Activated naive CD8-positive, alpha-beta T cell treated with anti-CD3 and anti-CD28 coated beads for 36 hours (primary cell): ENCODE measurements around the gene GPC5. TPM values are rescaled to one million over a fixed set of nuclear protein-coding genes. Genes with fewer than 3 reads are reported as not detected.

ENCODE experiments used
- DNase-seq: peaks from one replicate; pipeline ENCODE4 v3.0.0; 2021
- H3K27ac Mint-ChIP-seq: one replicate; pipeline ENCODE4 v1.8.0; 2022; ENCODE audit warnings: mild to moderate bottlenecking, moderate library complexity, mixed read lengths
- H3K27me3 Mint-ChIP-seq: one replicate; pipeline ENCODE4 v1.8.0; 2022; ENCODE audit warnings: mild to moderate bottlenecking, mixed read lengths
- H3K36me3 Mint-ChIP-seq: one replicate; pipeline ENCODE4 v1.8.0; 2021; ENCODE audit warnings: mild to moderate bottlenecking, mixed read lengths
- H3K4me1 Mint-ChIP-seq: one replicate; pipeline ENCODE4 v1.8.0; 2021; ENCODE audit warnings: mixed read lengths
- H3K4me3 Mint-ChIP-seq: one replicate; pipeline ENCODE4 v1.8.0; 2022; ENCODE audit warnings: mild to moderate bottlenecking, moderate library complexity, mixed read lengths
- H3K9me3 Mint-ChIP-seq: one replicate; pipeline ENCODE4 v1.8.0; 2022; ENCODE audit warnings: mixed read lengths
- total RNA-seq, 2 experiments: library from RNA; stranded (reverse); gene quantifications; one replicate each; pipeline ENCODE4 v1.2.3, GENCODE V29; 2021

The GPC5 gene
- total RNA-seq, 2 experiments from 2014 or later: 0.23 TPM; not detected in 1

DNA sequence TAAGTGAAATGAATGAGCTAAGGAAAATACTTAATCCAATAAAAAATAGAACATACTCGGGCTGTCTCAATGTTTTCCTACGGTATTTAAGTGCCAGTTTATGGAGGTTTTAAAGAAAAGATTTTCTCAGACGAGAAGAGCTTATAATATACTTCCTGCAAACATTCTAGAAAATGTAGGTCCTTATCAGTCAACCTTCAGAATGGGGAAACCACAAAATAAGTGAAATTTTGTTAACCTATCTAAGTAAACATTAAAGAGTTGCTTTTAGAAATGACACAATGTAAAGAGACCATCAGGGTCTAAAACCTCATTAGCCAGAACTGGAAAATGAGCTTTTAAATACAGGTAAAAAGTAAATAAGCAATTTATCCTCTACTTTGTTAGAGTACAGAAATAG lies 38.8 kb upstream of the GPC5 start:
- Mint-ChIP-seq H3K36me3 (peaks cover 32% of the 10 kb centered on the region), H3K27me3 (no peaks in the 10 kb centered on the region), H3K27ac (peak overlapping the region; percentile 14), H3K4me3 (peak overlapping the region; percentile 9), H3K9me3 (no peaks in the 10 kb centered on the region), H3K4me1 (peaks cover 21% of the 10 kb centered on the region)
- DNase-seq: no peak

DNA sequence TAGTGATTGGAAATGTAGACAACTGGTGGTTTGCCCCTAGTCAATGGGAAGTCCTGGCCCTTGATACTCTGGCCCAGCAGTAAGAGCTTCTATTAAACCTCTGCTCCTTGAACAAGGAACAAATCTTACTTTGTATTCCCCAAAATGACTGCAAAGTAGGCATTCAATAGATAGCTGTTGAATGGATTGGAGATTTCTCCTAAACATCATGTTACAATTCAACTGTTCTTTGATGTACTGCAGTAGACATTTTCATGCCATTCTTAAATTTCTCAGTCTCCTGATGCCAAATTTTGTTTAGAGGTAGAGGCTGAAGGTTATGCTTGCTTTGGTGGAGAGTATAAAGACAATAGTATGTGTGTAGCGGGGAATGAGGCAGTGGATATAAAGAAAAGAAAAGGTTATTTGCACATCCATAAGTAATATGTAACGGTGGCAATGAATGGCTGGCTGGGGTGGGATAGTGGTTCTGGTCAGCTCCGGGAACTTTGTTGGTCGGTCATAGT lies 38.1 kb upstream of the GPC5 start:
- peaks cover 29% of the 10 kb centered on the region for H3K36me3 Mint-ChIP-seq
- no peaks in the 10 kb centered on the region for H3K9me3 Mint-ChIP-seq
- H3K27ac Mint-ChIP-seq: no peak overlapping the region
- peaks cover 16% of the 10 kb centered on the region for H3K4me1 Mint-ChIP-seq
- H3K27me3 Mint-ChIP-seq: no peaks in the 10 kb centered on the region
- no peak overlapping the region for H3K4me3 Mint-ChIP-seq
- DNase-seq: no peak

DNA sequence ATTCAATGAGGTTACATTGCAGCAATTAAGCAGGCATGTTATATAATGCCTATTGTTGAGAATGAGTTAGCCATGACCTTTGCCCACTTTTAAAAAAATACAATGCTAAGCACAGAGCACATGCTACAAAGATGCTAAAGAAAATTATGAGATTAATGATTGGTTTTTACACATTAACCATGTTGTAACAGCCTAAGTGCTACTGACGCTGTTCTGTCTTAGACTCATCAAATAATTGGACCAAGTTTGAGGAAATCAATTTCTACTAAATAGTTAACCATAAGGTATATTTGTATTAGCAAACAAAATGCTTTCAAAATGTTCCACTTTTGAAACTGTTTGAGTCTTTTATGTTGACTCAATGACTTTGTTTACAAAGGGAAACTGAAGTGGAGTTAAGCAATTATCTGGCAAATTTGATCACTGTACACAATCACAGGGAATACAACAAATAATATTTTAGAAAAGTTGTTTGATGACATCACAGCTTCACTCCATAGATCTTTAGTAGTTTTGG lies 36.6 kb upstream of the GPC5 start:
- peaks cover 14% of the 10 kb centered on the region for H3K4me1 Mint-ChIP-seq
- H3K27ac Mint-ChIP-seq: no peak overlapping the region
- no peak overlapping the region for H3K4me3 Mint-ChIP-seq
- no peaks in the 10 kb centered on the region for H3K27me3 Mint-ChIP-seq
- H3K36me3 Mint-ChIP-seq: peaks cover 18% of the 10 kb centered on the region
- no peak for DNase-seq
- no peaks in the 10 kb centered on the region for H3K9me3 Mint-ChIP-seq

DNA sequence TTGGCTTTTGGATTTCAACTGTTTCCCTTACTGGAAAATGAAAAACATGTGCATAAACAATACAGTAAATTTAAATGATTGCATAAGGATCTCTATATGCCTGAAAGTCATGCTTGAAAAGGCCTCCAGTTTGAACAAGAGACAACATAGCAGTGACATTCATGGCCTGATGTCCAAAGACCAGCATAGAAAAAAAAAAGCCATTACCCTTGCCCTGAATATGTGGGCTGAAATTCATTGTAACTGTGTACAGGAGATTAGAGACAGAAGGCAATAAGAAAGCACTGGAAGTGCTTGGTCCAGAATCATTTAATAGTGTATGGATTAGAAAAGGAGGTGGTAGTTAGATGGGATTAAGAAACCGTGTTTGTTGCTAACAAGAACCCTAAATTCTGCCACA lies 35.5 kb upstream of the GPC5 start:
- DNase-seq: no peak
- H3K4me1 Mint-ChIP-seq: peaks cover 12% of the 10 kb centered on the region
- H3K36me3 Mint-ChIP-seq: peaks cover 12% of the 10 kb centered on the region
- H3K9me3 Mint-ChIP-seq: no peaks in the 10 kb centered on the region
- no peaks in the 10 kb centered on the region for H3K27me3 Mint-ChIP-seq
- peak overlapping the region; percentile 23 for H3K27ac Mint-ChIP-seq
- no peak overlapping the region for H3K4me3 Mint-ChIP-seq

DNA sequence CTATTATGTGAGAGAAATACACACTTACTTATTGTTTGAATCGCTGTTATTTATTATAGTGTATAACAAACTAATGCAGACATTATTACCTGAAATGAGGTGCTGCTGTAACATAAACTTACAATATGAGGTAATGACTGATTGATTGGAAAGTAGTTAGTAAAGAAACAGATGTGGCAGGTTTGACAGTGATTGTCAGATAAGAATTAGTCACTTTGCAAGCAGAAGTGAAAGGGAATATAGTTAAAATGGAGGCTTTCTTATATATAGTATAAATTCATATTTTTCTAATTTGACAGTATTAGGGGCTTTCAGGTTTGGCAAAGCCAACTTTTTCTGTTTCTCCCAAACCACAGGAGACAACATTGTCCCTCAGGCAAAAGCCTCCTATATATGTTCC lies 30.3 kb upstream of the GPC5 start:
- no peak for DNase-seq
- H3K36me3 Mint-ChIP-seq: peaks cover 8% of the 10 kb centered on the region
- no peaks in the 10 kb centered on the region for H3K9me3 Mint-ChIP-seq
- no peak overlapping the region for H3K4me3 Mint-ChIP-seq
- H3K4me1 Mint-ChIP-seq: peaks cover 20% of the 10 kb centered on the region
- H3K27me3 Mint-ChIP-seq: no peaks in the 10 kb centered on the region
- H3K27ac Mint-ChIP-seq: peak overlapping the region; percentile 32

DNA sequence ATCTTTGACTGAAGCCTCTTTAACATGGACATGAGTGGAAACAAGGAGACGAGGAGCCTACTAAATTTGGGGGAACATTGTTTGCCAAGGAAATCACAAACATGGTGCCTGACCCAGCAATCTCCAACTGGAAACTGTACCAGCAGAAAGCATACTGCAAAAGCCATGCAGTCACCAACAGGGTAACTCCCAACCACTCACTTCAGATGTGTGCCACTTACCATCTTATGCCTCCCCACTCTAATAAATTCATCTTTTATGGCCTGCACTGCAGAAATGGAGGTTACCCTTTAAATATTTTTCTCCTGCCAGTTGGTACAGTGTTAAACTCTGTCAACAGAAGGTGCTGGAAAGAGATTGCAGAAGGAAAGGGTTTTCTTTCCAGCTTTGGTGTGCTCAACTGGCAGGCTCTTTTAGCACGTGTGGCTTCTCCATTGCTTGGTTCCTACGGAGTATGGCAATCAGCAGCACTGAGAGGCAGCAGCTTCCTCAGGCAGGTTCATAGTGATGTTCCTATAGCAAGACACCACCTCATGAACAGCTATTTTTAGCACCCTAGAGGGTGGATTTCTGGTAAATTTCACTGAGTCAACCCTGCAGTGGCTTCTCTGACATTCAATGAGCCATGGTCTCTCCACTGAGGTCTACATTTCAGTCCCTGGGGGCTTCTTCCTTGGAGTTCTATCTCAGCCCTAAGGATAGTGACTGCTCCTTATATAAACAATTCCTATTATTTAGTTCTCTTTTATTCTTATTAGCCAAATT lies 29.6 kb upstream of the GPC5 start:
- no peak for DNase-seq
- peak overlapping the region; percentile 77 for H3K27ac Mint-ChIP-seq
- H3K4me3 Mint-ChIP-seq: peak overlapping the region; percentile 20

DNA sequence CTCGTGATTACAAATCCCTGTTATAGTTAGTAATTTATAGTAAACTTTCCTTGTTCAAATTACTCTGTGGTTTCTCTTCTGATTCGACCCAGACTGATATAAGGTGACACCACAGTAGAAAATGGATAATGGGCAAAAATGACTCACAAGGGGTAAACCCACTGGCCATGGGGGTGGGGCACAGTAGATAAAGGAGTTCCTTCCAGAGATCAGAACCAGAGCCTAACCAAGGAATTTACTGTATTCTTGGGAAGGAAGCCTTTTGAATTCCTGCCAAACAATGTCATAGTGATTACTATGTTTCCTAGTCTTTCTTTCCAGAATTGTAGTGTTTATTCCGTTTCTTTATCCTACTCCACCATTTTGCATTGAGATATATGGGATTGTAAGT lies 29.0 kb upstream of the GPC5 start:
- Mint-ChIP-seq H3K4me3 (no peak overlapping the region), H3K4me1 (peaks cover 20% of the 10 kb centered on the region), H3K27me3 (peaks cover 2% of the 10 kb centered on the region), H3K9me3 (no peaks in the 10 kb centered on the region), H3K27ac (peak overlapping the region; percentile 7), H3K36me3 (peaks cover 8% of the 10 kb centered on the region)
- DNase-seq: peak; percentile 28

More for the DNA sequence above, 29.6 kb upstream of the GPC5 start:
- Mint-ChIP-seq H3K27me3 (no peaks in the 10 kb centered on the region), H3K4me1 (peaks cover 20% of the 10 kb centered on the region), H3K36me3 (peaks cover 8% of the 10 kb centered on the region), H3K9me3 (no peaks in the 10 kb centered on the region)

DNA sequence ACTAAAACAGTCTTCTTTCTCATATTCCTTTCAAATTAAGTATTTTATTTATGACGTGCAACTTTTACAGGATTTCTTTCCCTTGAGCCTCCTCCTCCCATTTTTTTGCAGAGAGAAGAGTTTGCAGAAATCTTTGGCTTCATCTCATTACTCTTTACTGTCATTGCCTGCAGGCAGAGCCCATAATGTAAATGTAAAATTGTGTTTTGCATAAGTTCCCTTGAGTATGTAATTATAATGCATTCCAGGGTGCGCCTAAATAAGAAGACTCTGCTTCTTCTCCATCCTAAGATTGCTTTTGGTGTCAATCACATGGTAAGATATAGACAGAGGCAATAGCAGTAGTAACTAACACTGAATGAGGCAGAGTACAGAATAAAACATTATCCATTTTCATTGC lies 27.9 kb upstream of the GPC5 start:
- Mint-ChIP-seq H3K4me1 (peaks cover 26% of the 10 kb centered on the region), H3K9me3 (no peaks in the 10 kb centered on the region), H3K4me3 (no peak overlapping the region), H3K27ac (no peak overlapping the region), H3K27me3 (peaks cover 3% of the 10 kb centered on the region), H3K36me3 (peaks cover 8% of the 10 kb centered on the region)
- no peak for DNase-seq

DNA sequence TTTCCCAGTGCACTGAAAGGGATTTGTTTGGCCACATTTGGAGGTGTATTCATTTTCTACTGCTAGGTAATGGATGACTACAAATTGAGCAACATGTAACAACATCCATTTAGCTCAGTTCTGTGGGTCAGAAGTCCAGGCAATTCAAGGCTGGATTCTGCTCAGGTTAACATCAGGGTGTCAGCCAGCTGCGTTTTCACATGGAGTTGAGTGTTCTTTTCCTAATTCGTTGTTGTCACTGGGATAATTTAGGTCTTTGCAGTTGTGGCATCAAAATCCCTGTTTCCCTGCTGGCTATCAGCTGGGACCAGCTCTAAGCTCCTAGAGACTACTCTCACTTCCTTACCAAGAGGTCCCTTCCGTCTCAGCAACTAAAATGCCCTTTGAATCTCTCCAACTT lies 25.5 kb upstream of the GPC5 start:
- Mint-ChIP-seq H3K9me3 (no peaks in the 10 kb centered on the region), H3K27ac (no peak overlapping the region), H3K4me1 (peaks cover 25% of the 10 kb centered on the region), H3K27me3 (peaks cover 7% of the 10 kb centered on the region), H3K4me3 (no peak overlapping the region), H3K36me3 (no peaks in the 10 kb centered on the region)
- DNase-seq: no peak

DNA sequence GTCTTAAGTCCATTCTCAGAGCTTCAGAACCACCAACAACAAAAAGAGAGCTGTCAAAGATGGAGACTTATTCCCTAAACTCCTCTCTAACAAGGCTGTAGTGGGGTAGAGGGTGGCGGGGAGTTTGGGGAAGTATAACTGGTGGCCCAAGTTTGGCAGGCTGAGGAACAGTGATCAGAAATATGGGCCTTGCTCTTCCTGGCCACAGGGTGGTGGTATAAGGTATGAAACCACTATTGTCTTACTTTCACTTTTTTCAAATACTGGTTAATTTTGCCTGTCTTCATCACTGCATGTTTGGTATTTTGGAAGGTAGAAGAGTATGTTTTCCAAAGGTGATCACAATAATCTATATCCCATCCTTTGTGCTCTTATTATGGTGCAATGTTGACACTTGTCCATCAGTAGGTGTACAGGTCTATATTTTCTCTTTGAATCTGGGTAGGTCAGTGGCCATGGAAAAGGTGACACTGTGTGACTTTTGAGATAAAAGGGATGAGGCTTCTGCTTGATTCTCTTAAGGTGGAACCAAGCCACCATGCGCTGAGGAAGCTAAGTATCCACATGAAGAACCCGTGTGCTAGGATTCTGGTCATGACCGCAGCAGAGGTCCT lies 23.2 kb upstream of the GPC5 start:
- DNase-seq: no peak
- no peaks in the 10 kb centered on the region for H3K36me3 Mint-ChIP-seq
- H3K27ac Mint-ChIP-seq: no peak overlapping the region
- H3K4me1 Mint-ChIP-seq: peaks cover 8% of the 10 kb centered on the region
- H3K27me3 Mint-ChIP-seq: peaks cover 7% of the 10 kb centered on the region
- no peak overlapping the region for H3K4me3 Mint-ChIP-seq
- H3K9me3 Mint-ChIP-seq: no peaks in the 10 kb centered on the region

DNA sequence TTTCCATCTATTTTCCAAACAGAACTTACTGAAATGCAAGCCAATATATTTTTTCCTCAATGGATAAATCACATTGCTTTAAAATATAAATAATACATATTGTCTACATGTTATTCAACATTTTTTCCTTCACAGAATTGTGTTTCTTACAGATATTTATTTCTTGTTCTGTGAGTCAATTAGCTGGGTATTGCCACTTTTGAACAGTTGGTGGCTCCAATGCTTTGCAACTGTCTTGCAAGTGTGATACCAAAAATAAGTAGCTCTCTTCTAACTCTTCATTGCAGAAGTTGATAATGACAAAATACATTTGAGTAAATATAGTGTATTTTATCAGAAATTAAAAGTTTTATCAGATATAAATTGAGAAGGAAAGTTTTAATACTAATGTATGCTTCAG lies 17.1 kb upstream of the GPC5 start:
- Mint-ChIP-seq H3K4me3 (no peak overlapping the region), H3K4me1 (no peaks in the 10 kb centered on the region), H3K36me3 (no peaks in the 10 kb centered on the region), H3K9me3 (no peaks in the 10 kb centered on the region), H3K27ac (no peak overlapping the region), H3K27me3 (peaks cover 9% of the 10 kb centered on the region)
- DNase-seq: no peak

DNA sequence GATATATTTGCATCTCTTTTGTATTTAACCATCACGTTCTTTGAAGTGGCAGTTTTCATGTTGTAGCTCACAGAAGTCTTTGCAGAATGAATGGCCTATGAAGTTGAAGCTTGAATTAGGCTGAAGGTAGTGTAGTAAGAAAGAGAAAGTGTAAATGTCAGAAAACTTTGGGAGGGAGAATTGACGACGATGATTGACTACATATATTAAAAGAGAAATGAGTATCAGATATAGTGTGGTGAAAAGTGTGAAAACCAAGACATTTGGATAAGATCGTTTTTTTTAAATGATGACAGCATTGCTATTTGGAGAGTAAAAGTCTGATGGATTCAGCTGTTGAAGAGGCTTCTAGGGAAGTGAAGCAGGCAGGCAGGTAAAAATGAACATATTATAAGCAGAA lies 14.6 kb upstream of the GPC5 start:
- no peaks in the 10 kb centered on the region for H3K9me3 Mint-ChIP-seq
- H3K27me3 Mint-ChIP-seq: peaks cover 17% of the 10 kb centered on the region
- no peaks in the 10 kb centered on the region for H3K4me1 Mint-ChIP-seq
- H3K27ac Mint-ChIP-seq: no peak overlapping the region
- H3K4me3 Mint-ChIP-seq: no peak overlapping the region
- no peaks in the 10 kb centered on the region for H3K36me3 Mint-ChIP-seq
- no peak for DNase-seq

DNA sequence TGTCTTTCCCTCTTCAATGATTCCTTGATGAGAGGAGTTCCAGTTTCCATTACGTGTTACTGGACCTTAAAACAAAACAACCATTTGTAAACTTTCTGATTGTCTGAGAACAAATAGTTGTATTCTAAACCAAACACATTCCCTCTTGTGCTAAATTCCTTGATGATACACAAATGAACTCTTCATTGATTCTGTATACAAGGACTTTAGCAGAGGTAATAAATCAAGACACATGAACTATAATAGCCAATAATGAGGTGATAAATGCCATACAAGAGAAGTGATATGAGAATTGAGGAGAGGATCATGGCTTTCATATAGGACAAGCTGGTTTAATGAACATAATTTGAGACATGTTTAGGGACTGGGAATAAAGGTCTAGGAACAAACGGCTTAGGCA lies 13.5 kb upstream of the GPC5 start:
- Mint-ChIP-seq H3K4me1 (no peaks in the 10 kb centered on the region), H3K27me3 (peaks cover 24% of the 10 kb centered on the region), H3K9me3 (no peaks in the 10 kb centered on the region), H3K27ac (no peak overlapping the region), H3K36me3 (no peaks in the 10 kb centered on the region), H3K4me3 (no peak overlapping the region)
- DNase-seq: no peak

DNA sequence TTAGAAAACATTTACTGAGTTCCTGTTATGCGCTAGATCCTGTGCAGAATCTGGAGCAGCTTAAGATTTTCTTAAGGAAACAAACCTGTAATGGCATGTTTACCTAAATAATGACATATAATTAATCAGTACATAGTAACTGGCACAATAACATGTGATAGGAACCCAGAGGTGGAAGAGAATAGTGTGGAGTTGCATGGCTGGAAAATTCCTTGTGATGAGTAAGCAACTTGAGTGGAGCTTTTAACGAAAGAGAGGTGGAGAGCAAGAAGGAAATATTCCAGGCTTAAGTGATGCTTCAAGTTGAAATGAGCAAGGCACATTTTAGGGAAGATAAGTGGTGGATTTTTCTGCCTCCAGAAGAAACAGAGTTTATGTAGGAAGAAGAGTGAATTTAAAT lies 9.2 kb upstream of the GPC5 start:
- Mint-ChIP-seq H3K27ac (no peak overlapping the region), H3K9me3 (no peaks in the 10 kb centered on the region), H3K4me3 (no peak overlapping the region), H3K4me1 (no peaks in the 10 kb centered on the region), H3K27me3 (peaks cover 43% of the 10 kb centered on the region), H3K36me3 (no peaks in the 10 kb centered on the region)
- no peak for DNase-seq

DNA sequence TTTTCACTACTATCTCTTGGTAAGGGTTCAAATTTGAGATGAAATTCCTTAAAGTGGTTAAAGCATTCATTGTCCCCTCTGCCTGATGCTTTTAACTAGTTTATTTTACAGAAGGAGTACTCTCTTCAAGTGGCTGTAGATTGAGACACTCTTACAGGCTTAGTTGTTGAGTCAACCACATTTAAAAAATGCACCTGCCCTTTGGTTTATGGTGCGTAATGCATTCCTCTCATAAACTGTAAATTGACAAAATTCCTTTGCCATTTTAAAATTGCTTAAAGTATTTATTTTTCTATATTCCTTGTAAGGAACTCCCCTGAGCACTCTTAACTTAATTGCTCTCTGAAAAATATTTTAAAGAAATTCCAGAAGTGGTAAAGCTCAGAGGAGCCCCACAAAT lies 826 bp upstream of the GPC5 start:
- no peak overlapping the region for H3K27ac Mint-ChIP-seq
- no peaks in the 10 kb centered on the region for H3K36me3 Mint-ChIP-seq
- no peaks in the 10 kb centered on the region for H3K9me3 Mint-ChIP-seq
- peaks cover 76% of the 10 kb centered on the region for H3K27me3 Mint-ChIP-seq
- H3K4me3 Mint-ChIP-seq: no peak overlapping the region
- no peak for DNase-seq
- H3K4me1 Mint-ChIP-seq: peaks cover 12% of the 10 kb centered on the region
